ENCODE results near the gene PLEKHG1. TPM values are rescaled to one million over a fixed set of nuclear protein-coding genes. Genes with fewer than 3 reads are reported as not detected.

Gene PLEKHG1
- total RNA-seq = 13.6 TPM

- Histone ChIP-seq H3K36me3 (ENCODE audit: control insufficient read depth in 3 of 3, insufficient read depth in 3 of 3, low read length in 3 of 3) (no peaks in the 10 kb centered on the region), H3K27ac (ENCODE audit: low read depth, low read length) (peak within 1 kb of the TSS; percentile 58), H3K4me3 (ENCODE audit: low read length in 3 of 3) (peak within 1 kb of the TSS; percentile 62 to 73 (median 64)), H3K9ac (ENCODE audit: low read depth in 1 of 3, low read length in 3 of 3) (peak within 1 kb of the TSS; percentile 50 to 63 (median 62)), H3K27me3 (ENCODE audit: control insufficient read depth in 3 of 3, insufficient read depth in 3 of 3, low read length in 3 of 3) (peaks cover 11 to 31% (median 24%) of the 10 kb centered on the region in 3 donors), H3K9me3 (ENCODE audit: control insufficient read depth in 3 of 3, low read length in 3 of 3) (no peaks in the 10 kb centered on the region), H3K4me1 (ENCODE audit: control insufficient read depth in 3 of 3, insufficient read depth in 3 of 3, low read length in 3 of 3) (peaks cover 6 to 11% (median 7%) of the 10 kb centered on the region in 3 donors)
These were observed at the start of gene PLEKHG1 for GRCh38 chr6:150599199-150600009. Gene PLEKHG1, plus strand, starts transcription at chr6:150599885. Its CDS starts 133,797 bp downstream, at chr6:150733682.

GRCh38 chr6:150550244-150550643 lies 49.4 kb upstream of the PLEKHG1 start:
- H3K9ac ChIP-seq (ENCODE audit: low read depth in 1 of 3, low read length in 3 of 3) = no peak overlapping the region
- no peak overlapping the region for H3K4me3 ChIP-seq (ENCODE audit: low read length in 3 of 3)
- no peak overlapping the region for H3K27ac ChIP-seq (ENCODE audit: low read depth, low read length)
- no peaks in the 10 kb centered on the region for H3K9me3 ChIP-seq (ENCODE audit: control insufficient read depth in 3 of 3, low read length in 3 of 3)
- H3K36me3 ChIP-seq (ENCODE audit: control insufficient read depth in 3 of 3, insufficient read depth in 3 of 3, low read length in 3 of 3) = no peaks in the 10 kb centered on the region
- H3K4me1 ChIP-seq (ENCODE audit: control insufficient read depth in 3 of 3, insufficient read depth in 3 of 3, low read length in 3 of 3) = peaks cover 0 to 3% (median 0%) of the 10 kb centered on the region in 3 donors
- H3K27me3 ChIP-seq (ENCODE audit: control insufficient read depth in 3 of 3, insufficient read depth in 3 of 3, low read length in 3 of 3) = peaks cover 0 to 3% (median 0%) of the 10 kb centered on the region in 3 donors

GRCh38 chr6:150557043-150557599 lies 42.6 kb upstream of the PLEKHG1 start:
- Histone ChIP-seq H3K36me3 (ENCODE audit: control insufficient read depth in 3 of 3, insufficient read depth in 3 of 3, low read length in 3 of 3) (no peaks in the 10 kb centered on the region), H3K4me3 (ENCODE audit: low read length in 3 of 3) (no peak overlapping the region), H3K27ac (ENCODE audit: low read depth, low read length) (no peak overlapping the region), H3K4me1 (ENCODE audit: control insufficient read depth in 3 of 3, insufficient read depth in 3 of 3, low read length in 3 of 3) (no peaks in the 10 kb centered on the region), H3K27me3 (ENCODE audit: control insufficient read depth in 3 of 3, insufficient read depth in 3 of 3, low read length in 3 of 3) (no peaks in the 10 kb centered on the region), H3K9me3 (ENCODE audit: control insufficient read depth in 3 of 3, low read length in 3 of 3) (peaks cover 0 to 2% (median 0%) of the 10 kb centered on the region in 3 donors), H3K9ac (ENCODE audit: low read depth in 1 of 3, low read length in 3 of 3) (no peak overlapping the region)

DNA sequence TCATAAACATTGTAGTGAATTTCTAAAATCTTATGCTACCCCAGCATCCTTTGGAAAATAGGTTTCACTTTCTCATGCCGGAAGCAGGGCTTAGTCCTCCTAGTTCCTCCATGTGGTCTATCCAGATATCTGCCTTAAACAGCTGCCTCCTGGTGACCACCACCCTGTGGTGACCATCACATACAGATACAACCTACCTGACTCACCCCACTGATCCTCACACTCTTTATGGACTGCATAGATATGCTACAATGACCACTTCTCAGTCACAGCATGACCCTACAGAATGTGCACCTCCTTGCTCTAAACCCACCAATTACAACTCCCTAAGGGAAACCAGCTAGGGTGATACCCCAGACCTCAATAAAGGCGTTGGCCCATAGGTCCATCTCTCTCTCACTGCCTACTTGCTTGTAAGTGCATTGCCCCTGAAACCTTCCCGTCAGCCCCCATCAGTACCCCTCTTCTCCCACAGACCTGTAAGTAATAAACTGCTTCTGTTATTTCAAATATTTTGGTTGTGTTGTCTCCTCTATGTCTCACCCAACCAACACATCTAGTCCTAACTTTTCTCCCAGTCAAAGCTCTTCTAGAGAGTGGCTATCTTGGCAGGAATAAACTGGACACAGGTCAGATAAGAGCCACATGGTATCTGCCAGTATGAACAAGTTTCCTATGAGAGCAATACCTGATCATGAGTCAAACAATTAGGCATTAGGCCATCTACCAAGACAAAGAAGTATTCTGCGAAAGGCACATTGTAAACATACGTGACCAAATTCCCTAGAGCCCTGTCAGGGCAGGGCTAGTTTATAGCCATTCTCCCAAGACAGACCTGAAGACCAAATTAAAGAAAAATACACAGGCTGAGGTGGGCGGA lies 39.4 kb upstream of the PLEKHG1 start:
- no peak overlapping the region for H3K27ac ChIP-seq (ENCODE audit: low read depth, low read length)
- H3K4me3 ChIP-seq (ENCODE audit: low read length in 3 of 3) = no peak overlapping the region
- no peaks in the 10 kb centered on the region for H3K27me3 ChIP-seq (ENCODE audit: control insufficient read depth in 3 of 3, insufficient read depth in 3 of 3, low read length in 3 of 3)
- no peaks in the 10 kb centered on the region for H3K36me3 ChIP-seq (ENCODE audit: control insufficient read depth in 3 of 3, insufficient read depth in 3 of 3, low read length in 3 of 3)
- H3K9ac ChIP-seq (ENCODE audit: low read depth in 1 of 3, low read length in 3 of 3) = no peak overlapping the region
- peaks cover 0 to 2% (median 0%) of the 10 kb centered on the region in 3 donors for H3K9me3 ChIP-seq (ENCODE audit: control insufficient read depth in 3 of 3, low read length in 3 of 3)
- H3K4me1 ChIP-seq (ENCODE audit: control insufficient read depth in 3 of 3, insufficient read depth in 3 of 3, low read length in 3 of 3) = no peaks in the 10 kb centered on the region

- Histone ChIP-seq H3K9me3 (ENCODE audit: control insufficient read depth in 3 of 3, low read length in 3 of 3) (peaks cover 0 to 2% (median 0%) of the 10 kb centered on the region in 3 donors), H3K36me3 (ENCODE audit: control insufficient read depth in 3 of 3, insufficient read depth in 3 of 3, low read length in 3 of 3) (no peaks in the 10 kb centered on the region), H3K27ac (ENCODE audit: low read depth, low read length) (no peak overlapping the region), H3K9ac (ENCODE audit: low read depth in 1 of 3, low read length in 3 of 3) (no peak overlapping the region), H3K4me1 (ENCODE audit: control insufficient read depth in 3 of 3, insufficient read depth in 3 of 3, low read length in 3 of 3) (no peaks in the 10 kb centered on the region), H3K4me3 (ENCODE audit: low read length in 3 of 3) (no peak overlapping the region), H3K27me3 (ENCODE audit: control insufficient read depth in 3 of 3, insufficient read depth in 3 of 3, low read length in 3 of 3) (no peaks in the 10 kb centered on the region)
These were observed 38.8 kb upstream of the PLEKHG1 start for GRCh38 chr6:150560884-150561219.

DNA sequence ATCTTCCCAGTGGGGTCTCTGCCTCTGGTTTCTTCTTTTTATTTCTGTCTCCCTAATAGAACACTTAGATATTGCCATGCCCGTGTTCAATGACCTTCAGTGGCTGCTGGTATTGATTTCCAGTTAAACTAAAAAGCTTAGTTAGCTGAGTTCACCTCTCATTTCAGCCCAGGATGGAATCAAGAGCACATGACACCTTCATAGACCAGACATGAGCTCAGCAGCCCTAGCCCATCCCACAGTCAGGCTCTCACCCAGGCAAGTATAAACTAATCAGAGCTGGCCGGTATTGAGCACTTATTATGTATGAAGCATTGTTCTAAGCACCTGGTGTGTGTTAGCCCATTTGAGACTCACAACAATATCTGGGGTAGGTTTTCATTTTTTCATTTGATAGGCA lies 33.7 kb upstream of the PLEKHG1 start:
- no peaks in the 10 kb centered on the region for H3K4me1 ChIP-seq (ENCODE audit: control insufficient read depth in 3 of 3, insufficient read depth in 3 of 3, low read length in 3 of 3)
- H3K9ac ChIP-seq (ENCODE audit: low read depth in 1 of 3, low read length in 3 of 3) = no peak overlapping the region
- H3K27me3 ChIP-seq (ENCODE audit: control insufficient read depth in 3 of 3, insufficient read depth in 3 of 3, low read length in 3 of 3) = peaks cover 0 to 4% (median 0%) of the 10 kb centered on the region in 3 donors
- no peaks in the 10 kb centered on the region for H3K36me3 ChIP-seq (ENCODE audit: control insufficient read depth in 3 of 3, insufficient read depth in 3 of 3, low read length in 3 of 3)
- H3K9me3 ChIP-seq (ENCODE audit: control insufficient read depth in 3 of 3, low read length in 3 of 3) = no peaks in the 10 kb centered on the region
- no peak overlapping the region for H3K27ac ChIP-seq (ENCODE audit: low read depth, low read length)
- no peak overlapping the region for H3K4me3 ChIP-seq (ENCODE audit: low read length in 3 of 3)

- Histone ChIP-seq H3K27ac (ENCODE audit: low read depth, low read length) (no peak overlapping the region), H3K9me3 (ENCODE audit: control insufficient read depth in 3 of 3, low read length in 3 of 3) (no peaks in the 10 kb centered on the region), H3K4me1 (ENCODE audit: control insufficient read depth in 3 of 3, insufficient read depth in 3 of 3, low read length in 3 of 3) (no peaks in the 10 kb centered on the region), H3K36me3 (ENCODE audit: control insufficient read depth in 3 of 3, insufficient read depth in 3 of 3, low read length in 3 of 3) (no peaks in the 10 kb centered on the region), H3K9ac (ENCODE audit: low read depth in 1 of 3, low read length in 3 of 3) (no peak overlapping the region), H3K4me3 (ENCODE audit: low read length in 3 of 3) (no peak overlapping the region), H3K27me3 (ENCODE audit: control insufficient read depth in 3 of 3, insufficient read depth in 3 of 3, low read length in 3 of 3) (peaks cover 0 to 5% (median 0%) of the 10 kb centered on the region in 3 donors)
These were observed 33.2 kb upstream of the PLEKHG1 start for GRCh38 chr6:150566486-150566885.

DNA sequence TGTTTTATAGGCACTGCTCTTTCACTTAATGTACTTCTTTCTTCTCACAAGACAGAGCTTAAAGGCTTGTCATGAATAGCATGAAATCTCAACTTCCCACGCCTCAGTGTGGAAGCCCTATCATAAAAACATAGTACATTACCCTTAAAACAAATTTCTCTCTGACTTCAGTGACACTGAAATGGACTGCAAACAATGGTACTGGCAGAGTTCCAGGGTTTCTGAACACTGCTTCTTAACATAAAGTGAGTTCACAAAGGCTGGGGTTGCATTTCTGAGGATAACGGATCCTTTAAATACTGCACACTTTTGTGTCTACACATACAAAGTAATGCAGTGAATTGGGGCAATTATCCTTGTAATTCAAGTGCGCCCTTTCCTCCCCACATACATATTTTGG lies 32.3 kb upstream of the PLEKHG1 start:
- Histone ChIP-seq H3K9ac (ENCODE audit: low read depth in 1 of 3, low read length in 3 of 3) (no peak overlapping the region), H3K27me3 (ENCODE audit: control insufficient read depth in 3 of 3, insufficient read depth in 3 of 3, low read length in 3 of 3) (peaks cover 0 to 5% (median 0%) of the 10 kb centered on the region in 3 donors), H3K27ac (ENCODE audit: low read depth, low read length) (no peak overlapping the region), H3K9me3 (ENCODE audit: control insufficient read depth in 3 of 3, low read length in 3 of 3) (no peaks in the 10 kb centered on the region), H3K4me1 (ENCODE audit: control insufficient read depth in 3 of 3, insufficient read depth in 3 of 3, low read length in 3 of 3) (no peaks in the 10 kb centered on the region), H3K4me3 (ENCODE audit: low read length in 3 of 3) (no peak overlapping the region), H3K36me3 (ENCODE audit: control insufficient read depth in 3 of 3, insufficient read depth in 3 of 3, low read length in 3 of 3) (no peaks in the 10 kb centered on the region)

DNA sequence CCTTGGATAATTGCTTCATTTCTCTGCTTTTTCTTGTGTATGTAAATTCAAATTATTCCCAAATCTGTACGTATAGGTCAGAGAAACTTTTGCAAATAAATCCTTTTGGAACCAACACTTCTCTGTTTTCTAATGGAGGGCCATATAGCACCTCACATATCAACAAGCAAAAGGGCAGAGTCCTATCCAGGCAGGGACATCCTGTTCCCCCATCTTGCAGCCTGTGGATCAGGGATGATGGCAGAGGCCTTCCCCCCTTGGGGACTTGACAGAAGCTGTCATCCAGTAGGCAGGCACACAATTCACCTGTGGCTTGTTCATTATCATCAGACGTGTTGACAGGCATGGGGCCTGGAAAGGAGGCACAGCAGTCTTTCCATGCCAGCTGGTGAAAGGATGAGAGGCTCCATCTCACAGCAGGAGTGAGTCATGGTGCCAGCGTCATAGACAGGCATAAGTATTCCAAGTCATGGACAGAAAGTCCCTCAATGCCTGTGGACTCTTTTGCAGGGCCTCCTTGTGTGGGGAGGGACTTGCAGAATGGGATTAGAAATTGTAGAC lies 31.8 kb upstream of the PLEKHG1 start:
- Histone ChIP-seq H3K27ac (ENCODE audit: low read depth, low read length) (no peak overlapping the region), H3K9me3 (ENCODE audit: control insufficient read depth in 3 of 3, low read length in 3 of 3) (no peaks in the 10 kb centered on the region), H3K9ac (ENCODE audit: low read depth in 1 of 3, low read length in 3 of 3) (no peak overlapping the region)

More for the DNA sequence above, 31.8 kb upstream of the PLEKHG1 start:
- Histone ChIP-seq H3K36me3 (ENCODE audit: control insufficient read depth in 3 of 3, insufficient read depth in 3 of 3, low read length in 3 of 3) (no peaks in the 10 kb centered on the region), H3K27me3 (ENCODE audit: control insufficient read depth in 3 of 3, insufficient read depth in 3 of 3, low read length in 3 of 3) (peaks cover under 1 to 5% (median under 1%) of the 10 kb centered on the region in 3 donors), H3K4me3 (ENCODE audit: low read length in 3 of 3) (no peak overlapping the region), H3K4me1 (ENCODE audit: control insufficient read depth in 3 of 3, insufficient read depth in 3 of 3, low read length in 3 of 3) (no peaks in the 10 kb centered on the region)

Data from skeletal muscle tissue (tissue), 4 donors.